Stimulated activated CD4-positive, alpha-beta T cell treated with anti-CD3 and anti-CD28 coated beads, Interleukin-1b, Interleukin-23, amount 100 ng/mL, for 1 hour (primary cell): Measurements from ENCODE around the gene ADPRHL1.

Experiments
- DNase-seq, 2 donors: peaks; one replicate each; pipeline ENCODE4 v3.0.0-alpha.2; 2020; ENCODE audit warnings: low read depth in 2 of 2

The ADPRHL1 gene

GRCh38 chr13:113350065-113350937 is 103.0 kb downstream of the ADPRHL1 start:
- no peak for DNase-seq
